DMS79 treated with DMSO at 0.1 percent for 48 hours (cell line): Measurements from ENCODE around the gene MAST1.
"Not testable (repeated sequence)": the region's sequence is repeated elsewhere in the genome, so short reads cannot be mapped to it uniquely, and the experiment has no call there.

Source experiments
- DNase-seq: peaks from one replicate; lab custom pipeline; 2025; lab: John Stamatoyannopoulos, UW

MAST1 gene

GRCh38 chr19:12840091-12841079 is 2.1 kb downstream of the MAST1 start:
- no peak for DNase-seq

- no peak for DNase-seq
These were observed 2.8 kb downstream of the MAST1 start for GRCh38 chr19:12841094-12841493.

- DNase-seq, result no peak
These were observed 4.2 kb downstream of the MAST1 start for GRCh38 chr19:12842511-12842910.

- no peak for DNase-seq
These were observed 5.0 kb downstream of the MAST1 start for GRCh38 chr19:12843328-12843727.

- no peak for DNase-seq
These were observed 5.9 kb downstream of the MAST1 start for GRCh38 chr19:12843999-12844732.

GRCh38 chr19:12846613-12847012 is 8.3 kb downstream of the MAST1 start:
- not testable (repeated sequence) for DNase-seq

- peak; percentile 79 for DNase-seq
These were observed 9.1 kb downstream of the MAST1 start for GRCh38 chr19:12847159-12848139.

GRCh38 chr19:12856653-12857052 is 18.3 kb downstream of the MAST1 start:
- no peak for DNase-seq

GRCh38 chr19:12858041-12858928 is 20.0 kb downstream of the MAST1 start:
- no peak for DNase-seq

GRCh38 chr19:12859546-12859945 is 21.2 kb downstream of the MAST1 start:
- DNase-seq, result no peak

- DNase-seq, result no peak
These were observed 25.8 kb downstream of the MAST1 start for GRCh38 chr19:12864143-12864542.

GRCh38 chr19:12864721-12865715 is 26.7 kb downstream of the MAST1 start:
- no peak for DNase-seq

GRCh38 chr19:12865746-12866415 is 27.6 kb downstream of the MAST1 start:
- DNase-seq, result no peak

GRCh38 chr19:12866416-12867119 is 28.3 kb downstream of the MAST1 start:
- no peak for DNase-seq

GRCh38 chr19:12867120-12868099 is 29.1 kb downstream of the MAST1 start:
- DNase-seq, result no peak

- DNase-seq, result no peak
These were observed 30.3 kb downstream of the MAST1 start for GRCh38 chr19:12868540-12869112.

- DNase-seq, result no peak
These were observed 33.4 kb downstream of the MAST1 start for GRCh38 chr19:12871681-12872080.
